Endodermal cell (in vitro differentiated cells): ENCODE data around the gene CAPN14. TPM values are rescaled to one million over a fixed set of nuclear protein-coding genes. Genes with fewer than 3 reads are reported as not detected.

Experiments used
- DNase-seq: peaks from one replicate; pipeline ENCODE4 v3.0.0-alpha.2; 2017
- H3K27ac ChIP-seq: 2 replicates; pipeline ENCODE4 v1.5.1; 2013; ENCODE audit warnings: mild to moderate bottlenecking, low read depth, low read length, moderate library complexity
- H3K27me3 ChIP-seq: 2 replicates; pipeline ENCODE4 v1.6.1; 2013; ENCODE audit warnings: mild to moderate bottlenecking, low read length, moderate library complexity; ENCODE audit not compliant: insufficient read depth, control insufficient read depth, poor library complexity, severe bottlenecking
- H3K36me3 ChIP-seq: 2 replicates; pipeline ENCODE4 v1.7.0; 2013; ENCODE audit warnings: mild to moderate bottlenecking, low read length, moderate library complexity; ENCODE audit not compliant: control insufficient read depth, insufficient read depth
- H3K4me1 ChIP-seq: one replicate; pipeline ENCODE4 v1.7.0; 2013; ENCODE audit warnings: low read length; ENCODE audit not compliant: control insufficient read depth, insufficient read depth
- H3K4me3 ChIP-seq: 2 replicates; pipeline ENCODE4 v1.5.1; 2013; ENCODE audit warnings: mild to moderate bottlenecking, low read length, moderate library complexity
- H3K9ac ChIP-seq: 2 replicates; pipeline ENCODE4 v1.6.1; 2013; ENCODE audit warnings: mild to moderate bottlenecking, low read length, moderate library complexity; ENCODE audit not compliant: poor library complexity, severe bottlenecking; ENCODE audit errors: extremely low read depth
- H3K9me3 ChIP-seq: 2 replicates; pipeline ENCODE4 v1.6.1; 2013; ENCODE audit warnings: mild to moderate bottlenecking, low read length, moderate library complexity; ENCODE audit not compliant: control insufficient read depth
- H3K27ac Mint-ChIP-seq: 2 replicates; pipeline ENCODE4 v1.8.0; 2020; ENCODE audit warnings: mixed read lengths
- H3K27me3 Mint-ChIP-seq: 2 replicates; pipeline ENCODE4 v1.8.0; 2021; ENCODE audit warnings: mild to moderate bottlenecking, mixed read lengths; ENCODE audit not compliant: insufficient read depth
- H3K36me3 Mint-ChIP-seq: 2 replicates; pipeline ENCODE4 v1.8.0; 2020; ENCODE audit warnings: low read depth, mixed read lengths
- H3K4me1 Mint-ChIP-seq: 2 replicates; pipeline ENCODE4 v1.8.0; 2020; ENCODE audit warnings: mixed read lengths
- H3K4me3 Mint-ChIP-seq: 2 replicates; pipeline ENCODE4 v1.8.0; 2020; ENCODE audit warnings: mild to moderate bottlenecking, moderate library complexity, mixed read lengths
- H3K9me3 Mint-ChIP-seq: 2 replicates; pipeline ENCODE4 v1.8.0; 2020; ENCODE audit warnings: mild to moderate bottlenecking, mixed read lengths
- CTCF ChIP-seq: fragments of 200-600 bp; sonication (generic); conservative IDR thresholded peaks from 2 replicates; pipeline ENCODE4 v1.5.0; 2021; ENCODE audit warnings: antibody characterized with exemption, mild to moderate bottlenecking
- WGBS, 2 experiments: methylation state at CpG; one replicate each; pipeline versions ENCODE4 v1.1.5 to v1.1.7; 2013; ENCODE audit warnings: missing lambda C conversion rate in 2 of 2, mixed read lengths in 1 of 2; ENCODE audit not compliant: insufficient coverage in 1 of 2, insufficient read length in 1 of 2; 5-methylcytosine and 5-hydroxymethylcytosine counted together
- total RNA-seq, 2 donors: library from RNA; stranded (reverse); fragmentation: NEBNext Ultra II Directional in 1 of 2; extraction: Animal tissue kit (Norgen Biotek cat#: 25700) in 1 of 2; gene quantifications; 2 replicates in 1 of 2; 3 replicates in 1 of 2; pipeline ENCODE4 v1.2.1, GENCODE V29; 2021

The CAPN14 gene
- total RNA-seq, 2 donors from 2014 or later: 0.31 to 0.40 TPM

DNA sequence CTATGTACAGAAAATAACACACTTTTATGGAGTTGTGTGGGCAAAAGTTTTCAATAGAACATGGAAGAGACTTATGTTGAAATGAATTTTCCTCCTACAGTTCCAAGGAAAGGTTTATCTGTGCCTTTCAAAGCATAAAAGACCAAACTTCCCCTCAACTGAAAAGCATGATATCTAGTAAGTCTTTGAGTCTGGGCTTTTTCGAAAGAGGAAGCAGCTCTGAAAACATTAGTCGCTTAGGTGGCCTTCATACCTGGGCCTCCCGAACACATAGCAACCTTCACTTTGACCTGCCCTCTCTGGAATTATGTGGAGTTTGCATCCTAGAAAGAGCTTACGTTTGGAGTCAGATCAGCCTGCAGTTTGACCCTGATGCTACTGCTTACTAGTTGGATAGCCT lies 4.8 kb upstream of the CAPN14 start:
- DNase-seq: no peak
- 92 to 97% methylated on average over 4 of the region's 4 CpGs for WGBS, 2 experiments
- no peak overlapping the region for H3K9ac ChIP-seq
- no peak for TF ChIP-seq CTCF
- H3K9me3 ChIP-seq: no peaks in the 10 kb centered on the region
- H3K27me3 ChIP-seq: no peaks in the 10 kb centered on the region
- H3K36me3 ChIP-seq: no peaks in the 10 kb centered on the region
- H3K4me1 ChIP-seq: peaks cover 7% of the 10 kb centered on the region
- H3K4me1 Mint-ChIP-seq: peaks cover 17% of the 10 kb centered on the region
- no peak overlapping the region for H3K4me3 ChIP-seq
- H3K9me3 Mint-ChIP-seq: no peaks in the 10 kb centered on the region
- H3K27ac ChIP-seq: no peak overlapping the region
- H3K4me3 Mint-ChIP-seq: no peak overlapping the region
- no peak overlapping the region for H3K27ac Mint-ChIP-seq
- no peaks in the 10 kb centered on the region for H3K36me3 Mint-ChIP-seq
- peaks cover 11% of the 10 kb centered on the region for H3K27me3 Mint-ChIP-seq

DNA sequence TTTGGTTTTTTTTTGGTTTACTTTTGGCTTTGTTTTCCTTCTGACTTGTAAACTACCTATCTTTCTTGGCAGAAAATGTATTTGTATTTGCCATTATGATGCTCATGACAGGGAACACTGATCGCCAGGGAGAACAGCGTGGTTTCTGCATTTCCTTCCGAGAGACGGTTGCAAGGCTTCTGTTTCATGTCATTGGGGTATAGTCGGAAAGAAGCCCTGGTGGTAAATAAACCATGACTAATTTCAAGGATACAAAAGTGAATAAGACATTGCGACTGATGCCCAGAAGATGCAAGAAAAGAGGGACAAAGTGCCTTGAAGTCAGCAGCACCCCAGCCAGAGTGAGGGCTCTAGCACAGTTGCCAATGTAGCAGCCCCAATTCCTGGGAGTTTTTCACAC lies 4.2 kb upstream of the CAPN14 start:
- Histone ChIP-seq H3K9me3 (no peaks in the 10 kb centered on the region), H3K27me3 (no peaks in the 10 kb centered on the region), H3K4me1 (peaks cover 7% of the 10 kb centered on the region), H3K36me3 (no peaks in the 10 kb centered on the region), H3K9ac (no peak overlapping the region), H3K27ac (no peak overlapping the region), H3K4me3 (no peak overlapping the region)
- Mint-ChIP-seq H3K4me3 (no peak overlapping the region), H3K9me3 (no peaks in the 10 kb centered on the region), H3K4me1 (peaks cover 21% of the 10 kb centered on the region), H3K27ac (no peak overlapping the region), H3K27me3 (peaks cover 10% of the 10 kb centered on the region), H3K36me3 (no peaks in the 10 kb centered on the region)
- no peak for TF ChIP-seq CTCF
- 87 to 95% methylated on average over 6 of the region's 6 CpGs for whole genome bisulfite sequencing, 2 experiments
- no peak for DNase-seq

DNA sequence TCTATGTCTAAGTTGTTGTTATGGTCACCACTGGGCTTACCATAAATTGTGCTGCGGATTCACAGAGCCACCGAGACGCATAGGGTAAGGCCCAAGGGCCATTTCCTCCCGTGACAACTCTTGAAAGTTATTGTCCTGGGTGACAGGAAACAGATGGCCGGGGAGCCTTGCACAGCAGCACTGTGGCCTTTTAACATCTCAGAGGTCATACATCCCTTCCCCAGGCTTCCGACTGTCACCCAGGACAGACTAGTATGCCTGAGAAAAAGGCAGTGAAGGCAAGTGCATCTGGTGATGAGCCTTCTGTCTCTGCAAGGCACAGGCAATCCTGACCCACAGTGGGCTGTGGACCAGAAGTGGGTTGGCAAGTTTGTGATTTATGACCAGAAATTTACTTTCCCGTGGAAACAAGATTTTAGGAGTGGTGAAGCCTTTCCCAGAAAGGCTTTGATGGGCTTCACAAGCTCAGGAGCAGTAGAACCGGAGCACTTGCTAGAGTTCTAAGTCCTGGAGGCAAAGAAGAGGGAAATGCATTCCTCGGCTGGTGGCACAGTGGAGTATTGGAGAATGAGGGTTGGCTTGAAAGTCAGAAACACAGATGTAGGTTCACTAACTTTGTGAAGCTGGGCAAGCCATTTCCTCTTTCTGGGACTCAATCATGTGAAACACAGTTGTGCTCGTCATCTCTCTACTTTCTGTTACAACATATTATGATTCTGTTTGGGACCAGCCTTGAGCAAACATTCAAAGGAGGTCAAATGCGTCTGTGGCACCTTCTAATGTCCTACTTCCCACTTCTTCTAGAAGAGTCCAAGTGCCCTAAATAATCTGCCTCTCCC lies 2.0 kb upstream of the CAPN14 start:
- Histone ChIP-seq H3K27ac (no peak overlapping the region), H3K27me3 (no peaks in the 10 kb centered on the region), H3K36me3 (no peaks in the 10 kb centered on the region), H3K4me1 (peaks cover 7% of the 10 kb centered on the region), H3K4me3 (no peak overlapping the region), H3K9me3 (no peaks in the 10 kb centered on the region), H3K9ac (no peak overlapping the region)
- H3K27me3 Mint-ChIP-seq: peaks cover 16% of the 10 kb centered on the region
- no peaks in the 10 kb centered on the region for H3K36me3 Mint-ChIP-seq
- no peak overlapping the region for H3K4me3 Mint-ChIP-seq
- no peak for DNase-seq
- peaks cover 25% of the 10 kb centered on the region for H3K4me1 Mint-ChIP-seq
- H3K27ac Mint-ChIP-seq: no peak overlapping the region
- H3K9me3 Mint-ChIP-seq: no peaks in the 10 kb centered on the region
- WGBS, 2 experiments: 85 to 93% methylated on average over 9 to 11 of the region's 11 CpGs
- TF ChIP-seq CTCF: no peak
